ENCODE measurements around the gene SPOCK2. TPM values are rescaled to one million over a fixed set of nuclear protein-coding genes. Genes with fewer than 3 reads are reported as not detected.

The SPOCK2 gene
- total RNA-seq, 1 experiment from 2014 or later, result not detected

- no peaks in the 10 kb centered on the region for H3K9me3 ChIP-seq
- DNase-seq, result no peak
- no peaks in the 10 kb centered on the region for H3K36me3 ChIP-seq
- no peak overlapping the region for H3K4me3 ChIP-seq
- no peaks in the 10 kb centered on the region for H3K27me3 ChIP-seq
These were observed 31.2 kb downstream of the SPOCK2 start for GRCh38 chr10:72056932-72057751.

- H3K9me3 ChIP-seq, result no peaks in the 10 kb centered on the region
- no peaks in the 10 kb centered on the region for H3K27me3 ChIP-seq
- H3K4me3 ChIP-seq, result no peak overlapping the region
- DNase-seq, result peak; percentile 51
- H3K36me3 ChIP-seq, result no peaks in the 10 kb centered on the region
These were observed 32.2 kb downstream of the SPOCK2 start for GRCh38 chr10:72056113-72056512.

GRCh38 chr10:72053690-72054089, 34.7 kb downstream of the SPOCK2 start:
- Histone ChIP-seq H3K4me3 (no peak overlapping the region), H3K9me3 (no peaks in the 10 kb centered on the region), H3K36me3 (no peaks in the 10 kb centered on the region), H3K27me3 (no peaks in the 10 kb centered on the region)
- DNase-seq, result no peak

- H3K9me3 ChIP-seq, result no peaks in the 10 kb centered on the region
- DNase-seq, result no peak
- no peaks in the 10 kb centered on the region for H3K27me3 ChIP-seq
- H3K4me3 ChIP-seq, result no peak overlapping the region
- H3K36me3 ChIP-seq, result no peaks in the 10 kb centered on the region
These were observed 37.5 kb downstream of the SPOCK2 start for GRCh38 chr10:72050873-72051272.

- H3K36me3 ChIP-seq, result no peaks in the 10 kb centered on the region
- H3K9me3 ChIP-seq, result no peaks in the 10 kb centered on the region
- no peak overlapping the region for H3K4me3 ChIP-seq
- DNase-seq, result no peak
- H3K27me3 ChIP-seq, result no peaks in the 10 kb centered on the region
These were observed 38.2 kb downstream of the SPOCK2 start for GRCh38 chr10:72049969-72050781.

GRCh38 chr10:72049472-72049871, 38.9 kb downstream of the SPOCK2 start:
- no peak for DNase-seq

GRCh38 chr10:72048450-72049124, 39.8 kb downstream of the SPOCK2 start:
- Histone ChIP-seq H3K4me3 (no peak overlapping the region), H3K9me3 (no peaks in the 10 kb centered on the region), H3K36me3 (no peaks in the 10 kb centered on the region), H3K27me3 (no peaks in the 10 kb centered on the region)
- peak; percentile 76 for DNase-seq

More at GRCh38 chr10:72049472-72049871, 38.9 kb downstream of the SPOCK2 start:
- H3K9me3 ChIP-seq, result no peaks in the 10 kb centered on the region
- no peaks in the 10 kb centered on the region for H3K27me3 ChIP-seq
- H3K36me3 ChIP-seq, result no peaks in the 10 kb centered on the region
- no peak overlapping the region for H3K4me3 ChIP-seq

GRCh38 chr10:72045586-72045985, 42.8 kb downstream of the SPOCK2 start:
- no peak for DNase-seq
- Histone ChIP-seq H3K36me3 (no peaks in the 10 kb centered on the region), H3K27me3 (no peaks in the 10 kb centered on the region)

GRCh38 chr10:72044417-72045041, 43.8 kb downstream of the SPOCK2 start:
- Histone ChIP-seq H3K4me3 (no peak overlapping the region), H3K9me3 (no peaks in the 10 kb centered on the region), H3K27me3 (no peaks in the 10 kb centered on the region), H3K36me3 (no peaks in the 10 kb centered on the region)
- DNase-seq, result no peak

More at GRCh38 chr10:72045586-72045985, 42.8 kb downstream of the SPOCK2 start:
- Histone ChIP-seq H3K9me3 (no peaks in the 10 kb centered on the region), H3K4me3 (no peak overlapping the region)

- H3K4me3 ChIP-seq, result no peak overlapping the region
- H3K9me3 ChIP-seq, result no peaks in the 10 kb centered on the region
- H3K27me3 ChIP-seq, result no peaks in the 10 kb centered on the region
- no peaks in the 10 kb centered on the region for H3K36me3 ChIP-seq
- DNase-seq, result no peak
These were observed 45.1 kb downstream of the SPOCK2 start for GRCh38 chr10:72043016-72043834.

- no peak for DNase-seq
- H3K4me3 ChIP-seq, result no peak overlapping the region
These were observed 46.9 kb downstream of the SPOCK2 start for GRCh38 chr10:72041491-72041890.

GRCh38 chr10:72039377-72039776, 49.0 kb downstream of the SPOCK2 start:
- Histone ChIP-seq H3K36me3 (no peaks in the 10 kb centered on the region), H3K4me3 (no peak overlapping the region), H3K9me3 (no peaks in the 10 kb centered on the region), H3K27me3 (no peaks in the 10 kb centered on the region)
- DNase-seq, result no peak

More at GRCh38 chr10:72041491-72041890, 46.9 kb downstream of the SPOCK2 start:
- Histone ChIP-seq H3K27me3 (no peaks in the 10 kb centered on the region), H3K9me3 (no peaks in the 10 kb centered on the region), H3K36me3 (no peaks in the 10 kb centered on the region)

GRCh38 chr10:72038458-72039001, 49.8 kb downstream of the SPOCK2 start:
- Histone ChIP-seq H3K4me3 (no peak overlapping the region), H3K9me3 (no peaks in the 10 kb centered on the region), H3K27me3 (no peaks in the 10 kb centered on the region), H3K36me3 (no peaks in the 10 kb centered on the region)
- peak; percentile 51 for DNase-seq

GRCh38 chr10:72037811-72038210, 50.5 kb downstream of the SPOCK2 start:
- no peak for DNase-seq
- Histone ChIP-seq H3K27me3 (no peaks in the 10 kb centered on the region), H3K36me3 (no peaks in the 10 kb centered on the region), H3K4me3 (no peak overlapping the region), H3K9me3 (no peaks in the 10 kb centered on the region)

GRCh38 chr10:72037266-72037665, 51.1 kb downstream of the SPOCK2 start:
- no peaks in the 10 kb centered on the region for H3K36me3 ChIP-seq
- no peaks in the 10 kb centered on the region for H3K27me3 ChIP-seq
- H3K4me3 ChIP-seq, result no peak overlapping the region
- DNase-seq, result no peak
- no peaks in the 10 kb centered on the region for H3K9me3 ChIP-seq

All from MG63 (cell line).